Spleen (tissue), 7 donors: Measurements from ENCODE around the gene ARHGAP25.

Experiments used
- POLR2AphosphoS5 ChIP-seq, 3 donors: sonication (generic); formaldehyde crosslinking; IDR thresholded peaks; one replicate each; pipeline ENCODE4 v1.5.1; 2017; ENCODE audit warnings: antibody characterized with exemption in 3 of 3
- TF ChIP-seq, protein P1 (sequence below), 11 experiments: fragments of 200-600 bp in 7 of 11; fragments of 450-650 bp in 4 of 11; sonication (generic) in 4 of 11; IDR thresholded peaks in 8 of 11; conservative IDR thresholded peaks in 3 of 11; 1 replicate in 7 of 11; 2 replicates in 4 of 11; pipeline versions ENCODE4 v1.4.0 to v1.8.0; 2016 to 2021; ENCODE audit warnings: antibody characterized with exemption in 11 of 11, inconsistent platforms in 4 of 11, mild to moderate bottlenecking in 1 of 11
- donor health status: DM: no; HTN: no; CAD: no; lungs with moderate emphysema.
- donor health status: DM: no; HTN: no; CAD: no.
- donor health status: DM: no; HTN: no; CAD: no.

DNA sequence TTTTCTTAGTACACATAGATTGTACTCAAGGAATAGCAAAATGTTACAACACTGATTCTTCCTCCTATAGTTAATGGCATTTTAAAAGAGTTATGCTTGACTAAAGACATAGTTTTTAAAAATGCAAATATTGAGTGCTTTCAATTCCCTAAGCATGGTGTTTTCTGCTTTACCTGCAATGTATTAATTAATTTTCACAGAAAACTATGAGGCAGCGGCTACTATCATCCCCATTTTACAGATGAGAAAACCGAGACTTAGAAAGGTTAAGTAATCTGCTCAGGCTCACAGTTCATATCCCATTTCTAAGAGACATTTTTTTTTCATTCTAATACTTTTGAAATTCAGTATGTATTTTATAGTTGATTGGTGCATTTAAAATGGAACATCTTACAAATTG lies 98.6 kb downstream of the ARHGAP25 start:
- TF ChIP-seq, protein P1, sequence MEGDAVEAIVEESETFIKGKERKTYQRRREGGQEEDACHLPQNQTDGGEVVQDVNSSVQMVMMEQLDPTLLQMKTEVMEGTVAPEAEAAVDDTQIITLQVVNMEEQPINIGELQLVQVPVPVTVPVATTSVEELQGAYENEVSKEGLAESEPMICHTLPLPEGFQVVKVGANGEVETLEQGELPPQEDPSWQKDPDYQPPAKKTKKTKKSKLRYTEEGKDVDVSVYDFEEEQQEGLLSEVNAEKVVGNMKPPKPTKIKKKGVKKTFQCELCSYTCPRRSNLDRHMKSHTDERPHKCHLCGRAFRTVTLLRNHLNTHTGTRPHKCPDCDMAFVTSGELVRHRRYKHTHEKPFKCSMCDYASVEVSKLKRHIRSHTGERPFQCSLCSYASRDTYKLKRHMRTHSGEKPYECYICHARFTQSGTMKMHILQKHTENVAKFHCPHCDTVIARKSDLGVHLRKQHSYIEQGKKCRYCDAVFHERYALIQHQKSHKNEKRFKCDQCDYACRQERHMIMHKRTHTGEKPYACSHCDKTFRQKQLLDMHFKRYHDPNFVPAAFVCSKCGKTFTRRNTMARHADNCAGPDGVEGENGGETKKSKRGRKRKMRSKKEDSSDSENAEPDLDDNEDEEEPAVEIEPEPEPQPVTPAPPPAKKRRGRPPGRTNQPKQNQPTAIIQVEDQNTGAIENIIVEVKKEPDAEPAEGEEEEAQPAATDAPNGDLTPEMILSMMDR (IDR thresholded peaks at IDR 0.05 in 8 of 11, conservative IDR thresholded peaks at IDR 0.05 in 3 of 11), result no peak
- TF ChIP-seq POLR2AphosphoS5 (IDR thresholded peaks at IDR 0.05), result no peak
